Left ventricle myocardium inferior (tissue), 1 donor: ENCODE measurements around the gene LRRC19. TPM values are rescaled to one million over a fixed set of nuclear protein-coding genes. Genes with fewer than 3 reads are reported as not detected.

Experiments used
- DNase-seq: peaks from one replicate; pipeline ENCODE4 v3.0.0-alpha.2; 2020
- H3K27ac ChIP-seq: fragments of 200-600 bp; replicated peaks from 2 replicates; pipeline ENCODE4 v1.8.0; 2021
- H3K27me3 ChIP-seq: fragments of 200-600 bp; 2 replicates; pipeline ENCODE4 v1.8.0; 2021; ENCODE audit warnings: low read depth
- H3K36me3 ChIP-seq: fragments of 200-600 bp; 2 replicates; pipeline ENCODE4 v1.8.0; 2021
- H3K4me1 ChIP-seq: fragments of 200-600 bp; 2 replicates; pipeline ENCODE4 v1.8.0; 2021
- H3K4me3 ChIP-seq: fragments of 200-600 bp; 2 replicates; pipeline ENCODE4 v1.8.0; 2021; ENCODE audit warnings: mild to moderate bottlenecking, moderate library complexity
- H3K9me3 ChIP-seq: fragments of 200-600 bp; replicated peaks from 2 replicates; pipeline ENCODE4 v1.8.0; 2021
- intact Hi-C: fragments of 100-400 bp; cut with micrococcal nuclease; formaldehyde crosslinking; loops from one replicate; pipeline ENCODE4 v1.11.0; 2022
- total RNA-seq: library from RNA; stranded (reverse); fragmentation: NEBNext Ultra II Directional; extraction: Animal tissue kit (Norgen Biotek cat#: 25700); gene quantifications from one replicate; pipeline ENCODE4 v1.2.1, GENCODE V29; 2021
- TF ChIP-seq, protein P1 (sequence below): fragments of 200-600 bp; IDR thresholded peaks from 2 replicates; pipeline ENCODE4 v1.8.0; 2021; ENCODE audit warnings: antibody characterized with exemption, mild to moderate bottlenecking, borderline replicate concordance
- donor health status: DM: no; HTN: yes; CAD: no; lungs with severe emphysema.

The LRRC19 gene
- total RNA-seq, 1 donor from 2014 or later, result not detected

DNA sequence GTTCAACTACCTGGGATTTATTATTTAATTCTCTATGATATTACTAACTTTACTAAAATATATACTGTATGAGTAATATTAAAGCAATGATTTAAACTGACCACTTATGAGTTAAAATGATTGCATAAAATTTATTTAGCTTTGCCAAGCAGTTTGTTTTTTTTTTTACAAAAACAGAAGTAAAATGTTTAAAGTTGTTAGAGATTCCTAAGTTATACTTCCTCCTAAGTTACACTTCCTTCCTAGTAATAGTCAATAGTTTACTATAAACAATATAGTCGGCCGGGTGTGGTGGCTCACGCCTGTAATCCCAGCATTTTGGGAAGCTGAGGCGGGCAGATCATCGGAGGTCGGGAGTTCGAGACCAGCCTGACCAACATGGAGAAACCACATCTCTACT lies 23.7 kb upstream of the LRRC19 start:
- TF ChIP-seq, protein P1, sequence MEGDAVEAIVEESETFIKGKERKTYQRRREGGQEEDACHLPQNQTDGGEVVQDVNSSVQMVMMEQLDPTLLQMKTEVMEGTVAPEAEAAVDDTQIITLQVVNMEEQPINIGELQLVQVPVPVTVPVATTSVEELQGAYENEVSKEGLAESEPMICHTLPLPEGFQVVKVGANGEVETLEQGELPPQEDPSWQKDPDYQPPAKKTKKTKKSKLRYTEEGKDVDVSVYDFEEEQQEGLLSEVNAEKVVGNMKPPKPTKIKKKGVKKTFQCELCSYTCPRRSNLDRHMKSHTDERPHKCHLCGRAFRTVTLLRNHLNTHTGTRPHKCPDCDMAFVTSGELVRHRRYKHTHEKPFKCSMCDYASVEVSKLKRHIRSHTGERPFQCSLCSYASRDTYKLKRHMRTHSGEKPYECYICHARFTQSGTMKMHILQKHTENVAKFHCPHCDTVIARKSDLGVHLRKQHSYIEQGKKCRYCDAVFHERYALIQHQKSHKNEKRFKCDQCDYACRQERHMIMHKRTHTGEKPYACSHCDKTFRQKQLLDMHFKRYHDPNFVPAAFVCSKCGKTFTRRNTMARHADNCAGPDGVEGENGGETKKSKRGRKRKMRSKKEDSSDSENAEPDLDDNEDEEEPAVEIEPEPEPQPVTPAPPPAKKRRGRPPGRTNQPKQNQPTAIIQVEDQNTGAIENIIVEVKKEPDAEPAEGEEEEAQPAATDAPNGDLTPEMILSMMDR, result no peak
- intact Hi-C loops, result no loop called here
- Histone ChIP-seq H3K36me3 (peaks cover 16% of the 10 kb centered on the region), H3K4me3 (no peak overlapping the region), H3K4me1 (no peaks in the 10 kb centered on the region), H3K27ac (no peak overlapping the region), H3K9me3 (no peaks in the 10 kb centered on the region), H3K27me3 (no peaks in the 10 kb centered on the region)
- no peak for DNase-seq

GRCh38 chr9:27022920-27023319 lies 17.4 kb upstream of the LRRC19 start:
- H3K4me1 ChIP-seq, result no peaks in the 10 kb centered on the region
- H3K27ac ChIP-seq, result no peak overlapping the region
- H3K36me3 ChIP-seq, result peaks cover 44% of the 10 kb centered on the region
- H3K4me3 ChIP-seq, result no peak overlapping the region
- intact Hi-C loops, result no loop called here
- H3K9me3 ChIP-seq, result no peaks in the 10 kb centered on the region
- no peaks in the 10 kb centered on the region for H3K27me3 ChIP-seq
- DNase-seq, result no peak
- TF ChIP-seq, protein P1, result no peak

DNA sequence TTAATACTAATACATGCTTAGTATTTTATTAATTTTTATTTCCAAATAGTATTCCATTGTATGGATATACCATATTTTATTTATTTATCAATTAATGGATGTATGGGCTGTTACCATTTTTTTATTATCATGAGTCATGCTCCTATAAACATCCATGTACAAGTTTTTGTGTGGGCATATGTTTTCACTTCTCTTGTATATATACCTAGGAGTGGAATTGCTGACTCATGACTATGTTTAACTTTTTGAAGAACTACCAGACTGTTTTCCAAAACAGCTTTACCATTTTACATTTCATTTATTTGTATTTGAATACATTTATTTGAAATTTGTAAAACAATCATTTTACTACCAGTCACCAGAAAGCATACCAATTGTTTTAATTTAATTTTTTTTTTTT lies 14.1 kb upstream of the LRRC19 start:
- Histone ChIP-seq H3K27me3 (no peaks in the 10 kb centered on the region), H3K4me3 (no peak overlapping the region), H3K36me3 (peaks cover 59% of the 10 kb centered on the region), H3K4me1 (no peaks in the 10 kb centered on the region), H3K9me3 (no peaks in the 10 kb centered on the region), H3K27ac (no peak overlapping the region)
- no peak for DNase-seq
- TF ChIP-seq, protein P1, result no peak
- intact Hi-C loops, result no loop called here

- Histone ChIP-seq H3K4me1 (no peaks in the 10 kb centered on the region), H3K4me3 (no peak overlapping the region), H3K27ac (no peak overlapping the region), H3K36me3 (no peaks in the 10 kb centered on the region), H3K27me3 (no peaks in the 10 kb centered on the region), H3K9me3 (no peaks in the 10 kb centered on the region)
- intact Hi-C loops, result no loop called here
- TF ChIP-seq, protein P1, result no peak
- no peak for DNase-seq
Measured at GRCh38 chr9:27003426-27004077, 1.9 kb downstream of the LRRC19 start.

- DNase-seq, result no peak
- TF ChIP-seq, protein P1, result no peak
- Histone ChIP-seq H3K36me3 (peaks cover 8% of the 10 kb centered on the region), H3K27ac (no peak overlapping the region), H3K4me3 (no peak overlapping the region), H3K4me1 (no peaks in the 10 kb centered on the region), H3K27me3 (no peaks in the 10 kb centered on the region), H3K9me3 (no peaks in the 10 kb centered on the region)
- intact Hi-C loops, result no loop called here
Measured at GRCh38 chr9:26995810-26996209, 9.7 kb downstream of the LRRC19 start.

DNA sequence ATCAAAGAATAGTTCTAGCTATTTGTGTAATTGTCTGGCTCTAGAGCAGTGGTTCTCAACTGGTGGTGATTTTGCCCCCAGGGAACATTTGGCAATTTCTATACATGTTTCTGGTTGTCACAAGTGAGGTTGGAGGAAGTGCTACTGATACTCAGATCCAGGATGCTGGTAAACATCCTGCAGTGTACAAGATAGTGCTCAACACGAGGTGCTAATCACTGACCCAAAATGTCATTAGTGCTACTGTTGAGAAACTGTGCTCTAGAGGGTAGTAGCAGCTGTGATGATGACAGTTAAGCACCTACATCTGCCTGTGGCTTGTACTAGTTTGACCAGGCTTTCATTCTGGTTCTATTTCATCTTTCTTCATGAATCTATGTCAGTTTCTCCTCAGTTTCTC lies 22.1 kb downstream of the LRRC19 start:
- Histone ChIP-seq H3K27me3 (no peaks in the 10 kb centered on the region), H3K9me3 (no peaks in the 10 kb centered on the region), H3K4me3 (no peak overlapping the region), H3K4me1 (no peaks in the 10 kb centered on the region), H3K27ac (no peak overlapping the region), H3K36me3 (peaks cover 42% of the 10 kb centered on the region)
- TF ChIP-seq, protein P1, result no peak
- intact Hi-C loops, result no loop called here
- DNase-seq, result no peak
